Cardiac muscle cell (in vitro differentiated cells and primary cell): ENCODE measurements around the gene PRR36. TPM values are rescaled to one million over a fixed set of nuclear protein-coding genes. Genes with fewer than 3 reads are reported as not detected.
"Not testable (repeated sequence)": the region's sequence is repeated elsewhere in the genome, so short reads cannot be mapped to it uniquely, and the experiment has no call there.

ENCODE experiments used
- DNase-seq, 2 donors: peaks; one replicate each; pipeline versions ENCODE4 v3.0.0 to v3.0.0-alpha.2; 2010 to 2017; ENCODE audit warnings: low read depth in 1 of 2, low spot score in 1 of 2
- H3K27ac ChIP-seq: fragments of 200-600 bp; sonication (generic); 2 replicates; pipeline ENCODE4 v1.5.1; 2016
- H3K27me3 ChIP-seq: fragments of 200-600 bp; sonication (generic); 2 replicates; pipeline ENCODE4 v1.6.0; 2016; ENCODE audit warnings: control low read depth
- H3K36me3 ChIP-seq: fragments of 200-600 bp; sonication (generic); 2 replicates; pipeline ENCODE4 v1.5.1; 2016; ENCODE audit warnings: control low read depth
- H3K4me1 ChIP-seq: fragments of 200-600 bp; sonication (generic); 2 replicates; pipeline ENCODE4 v1.8.1; 2017; ENCODE audit warnings: low read depth, mild to moderate bottlenecking, mixed run types
- H3K4me3 ChIP-seq: fragments of 200-600 bp; sonication (generic); 2 replicates; pipeline ENCODE4 v1.5.1; 2016; ENCODE audit warnings: mild to moderate bottlenecking
- H3K9me3 ChIP-seq: fragments of 200-600 bp; sonication (generic); 2 replicates; pipeline ENCODE4 v1.5.1; 2017; ENCODE audit warnings: low read depth, mild to moderate bottlenecking, control low read depth
- polyA plus RNA-seq: library from polyadenylated mRNA; unstranded; fragments of >200 nt; fragmentation: Nextera tagmentation; extraction: Ambion mirVana; gene quantifications from 2 replicates; pipeline ENCODE4 v1.2.1, GENCODE V29; 2016
- total RNA-seq: library from RNA; depleted of rRNA; stranded (reverse); fragments of >200 nt; gene quantifications from 2 replicates; pipeline ENCODE4 v1.2.3, GENCODE V29; 2016
- TF ChIP-seq, protein P1 (sequence below): IDR thresholded peaks from 2 replicates; pipeline ENCODE4 v1.5.1; 2012; ENCODE audit warnings: low read depth, mild to moderate bottlenecking, low read length

Gene PRR36
- total and polyA plus RNA-seq, 2 experiments from 2014 or later = 6.1 to 6.2 TPM

DNA sequence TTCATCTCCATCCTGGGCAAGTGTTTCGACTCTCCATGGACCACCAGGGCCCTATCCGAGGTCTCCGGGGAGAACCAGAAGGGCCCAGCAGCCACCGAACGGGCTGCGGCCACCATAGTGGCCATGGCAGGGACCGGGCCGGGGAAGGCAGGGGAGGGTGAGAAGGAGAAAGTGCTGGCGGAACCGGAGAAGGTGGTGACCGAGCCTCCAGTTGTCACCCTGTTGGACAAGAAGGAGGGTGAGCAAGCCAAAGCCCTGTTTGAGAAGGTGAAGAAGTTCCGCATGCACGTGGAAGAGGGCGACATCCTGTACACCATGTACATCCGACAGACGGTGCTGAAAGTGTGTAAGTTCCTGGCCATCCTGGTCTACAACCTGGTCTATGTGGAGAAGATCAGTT lies 24.8 kb upstream of the PRR36 start:
- no peak overlapping the region for H3K27ac ChIP-seq
- TF ChIP-seq, protein P1, sequence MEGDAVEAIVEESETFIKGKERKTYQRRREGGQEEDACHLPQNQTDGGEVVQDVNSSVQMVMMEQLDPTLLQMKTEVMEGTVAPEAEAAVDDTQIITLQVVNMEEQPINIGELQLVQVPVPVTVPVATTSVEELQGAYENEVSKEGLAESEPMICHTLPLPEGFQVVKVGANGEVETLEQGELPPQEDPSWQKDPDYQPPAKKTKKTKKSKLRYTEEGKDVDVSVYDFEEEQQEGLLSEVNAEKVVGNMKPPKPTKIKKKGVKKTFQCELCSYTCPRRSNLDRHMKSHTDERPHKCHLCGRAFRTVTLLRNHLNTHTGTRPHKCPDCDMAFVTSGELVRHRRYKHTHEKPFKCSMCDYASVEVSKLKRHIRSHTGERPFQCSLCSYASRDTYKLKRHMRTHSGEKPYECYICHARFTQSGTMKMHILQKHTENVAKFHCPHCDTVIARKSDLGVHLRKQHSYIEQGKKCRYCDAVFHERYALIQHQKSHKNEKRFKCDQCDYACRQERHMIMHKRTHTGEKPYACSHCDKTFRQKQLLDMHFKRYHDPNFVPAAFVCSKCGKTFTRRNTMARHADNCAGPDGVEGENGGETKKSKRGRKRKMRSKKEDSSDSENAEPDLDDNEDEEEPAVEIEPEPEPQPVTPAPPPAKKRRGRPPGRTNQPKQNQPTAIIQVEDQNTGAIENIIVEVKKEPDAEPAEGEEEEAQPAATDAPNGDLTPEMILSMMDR = no peak
- no peak for DNase-seq
- no peaks in the 10 kb centered on the region for H3K9me3 ChIP-seq
- H3K27me3 ChIP-seq = no peaks in the 10 kb centered on the region
- H3K36me3 ChIP-seq = no peaks in the 10 kb centered on the region
- no peak overlapping the region for H3K4me3 ChIP-seq
- peaks cover 4% of the 10 kb centered on the region for H3K4me1 ChIP-seq

DNA sequence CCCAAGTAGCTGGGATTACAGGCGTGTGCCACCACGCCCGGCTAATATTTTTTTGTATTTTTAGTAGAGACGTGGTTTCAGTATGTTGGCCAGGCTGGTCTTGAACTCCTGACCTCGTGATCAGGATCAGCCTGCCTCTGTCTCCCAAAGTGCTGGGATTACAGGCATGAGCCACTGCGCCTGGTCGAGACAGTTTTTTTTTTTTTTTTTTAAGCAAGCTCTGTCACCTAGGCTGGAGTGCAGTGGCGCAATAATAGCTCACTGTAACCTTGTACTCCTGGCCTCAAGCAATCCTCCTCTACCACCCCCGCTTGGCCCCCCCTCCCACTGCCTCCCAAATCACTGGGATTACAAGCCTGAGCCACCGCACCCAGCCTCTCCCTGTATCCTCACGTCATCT lies 23.1 kb upstream of the PRR36 start:
- Histone ChIP-seq H3K9me3 (no peaks in the 10 kb centered on the region), H3K36me3 (no peaks in the 10 kb centered on the region), H3K27ac (no peak overlapping the region), H3K27me3 (no peaks in the 10 kb centered on the region), H3K4me1 (no peaks in the 10 kb centered on the region), H3K4me3 (no peak overlapping the region)
- TF ChIP-seq, protein P1 = no peak
- DNase-seq = no peak

DNA sequence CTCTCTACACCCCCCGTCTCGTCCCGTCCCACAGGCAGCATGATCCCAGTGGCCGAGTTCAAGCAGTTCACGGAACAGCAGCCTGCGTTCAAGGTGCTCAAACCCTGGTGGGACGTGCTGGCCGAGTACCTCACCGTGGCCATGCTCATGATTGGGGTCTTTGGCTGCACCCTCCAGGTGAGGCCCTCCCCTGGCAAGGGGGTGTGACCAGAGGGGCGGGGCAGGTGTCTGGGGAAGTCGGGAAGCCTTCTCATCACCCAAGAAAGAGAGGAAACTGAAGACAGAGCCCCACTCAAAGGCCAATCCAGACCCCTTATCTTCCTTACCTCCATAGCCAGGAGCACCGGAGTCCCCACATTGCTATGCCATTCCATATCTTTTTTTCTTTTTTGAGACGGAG lies 21.4 kb upstream of the PRR36 start:
- Histone ChIP-seq H3K9me3 (no peaks in the 10 kb centered on the region), H3K36me3 (no peaks in the 10 kb centered on the region), H3K27me3 (no peaks in the 10 kb centered on the region), H3K4me3 (no peak overlapping the region), H3K4me1 (no peaks in the 10 kb centered on the region), H3K27ac (no peak overlapping the region)
- no peak for DNase-seq
- TF ChIP-seq, protein P1 = no peak

DNA sequence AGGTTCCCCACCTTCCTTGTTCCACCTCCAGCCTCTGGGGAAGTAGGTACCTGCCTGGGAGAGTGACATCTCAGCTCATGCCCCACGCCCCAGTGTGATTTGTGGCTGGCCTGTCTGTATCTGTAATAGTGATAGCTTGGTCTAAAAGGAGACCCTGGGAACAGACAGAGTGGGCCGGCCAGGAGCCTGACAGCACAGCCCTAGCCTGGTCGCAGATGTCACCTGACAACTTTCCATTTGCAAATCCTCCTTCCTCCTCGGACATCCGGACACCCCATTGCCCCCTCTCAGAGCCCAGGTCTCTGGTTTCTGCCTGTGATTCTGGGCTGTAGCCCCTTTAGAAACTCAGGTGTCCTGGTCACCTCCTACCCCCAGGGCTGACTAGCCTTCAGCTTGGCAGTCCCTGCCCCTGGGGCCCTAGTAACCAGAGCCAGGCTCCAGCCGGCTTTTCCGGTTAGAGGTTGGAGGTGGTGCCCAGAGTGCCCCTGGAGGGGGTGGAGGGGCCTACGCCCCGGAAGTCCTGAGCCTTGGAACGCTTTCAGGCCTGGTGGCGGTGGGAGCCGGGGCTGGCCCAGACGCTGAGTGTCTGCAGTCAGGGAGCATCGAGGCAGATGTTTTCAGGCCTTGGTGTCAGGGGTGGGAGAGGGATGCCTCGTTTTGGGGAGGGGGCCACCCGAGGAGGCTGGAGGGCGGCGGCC lies 20.6 kb upstream of the PRR36 start:
- DNase-seq = no peak
- Histone ChIP-seq H3K4me1 (no peaks in the 10 kb centered on the region), H3K27me3 (no peaks in the 10 kb centered on the region)

DNA sequence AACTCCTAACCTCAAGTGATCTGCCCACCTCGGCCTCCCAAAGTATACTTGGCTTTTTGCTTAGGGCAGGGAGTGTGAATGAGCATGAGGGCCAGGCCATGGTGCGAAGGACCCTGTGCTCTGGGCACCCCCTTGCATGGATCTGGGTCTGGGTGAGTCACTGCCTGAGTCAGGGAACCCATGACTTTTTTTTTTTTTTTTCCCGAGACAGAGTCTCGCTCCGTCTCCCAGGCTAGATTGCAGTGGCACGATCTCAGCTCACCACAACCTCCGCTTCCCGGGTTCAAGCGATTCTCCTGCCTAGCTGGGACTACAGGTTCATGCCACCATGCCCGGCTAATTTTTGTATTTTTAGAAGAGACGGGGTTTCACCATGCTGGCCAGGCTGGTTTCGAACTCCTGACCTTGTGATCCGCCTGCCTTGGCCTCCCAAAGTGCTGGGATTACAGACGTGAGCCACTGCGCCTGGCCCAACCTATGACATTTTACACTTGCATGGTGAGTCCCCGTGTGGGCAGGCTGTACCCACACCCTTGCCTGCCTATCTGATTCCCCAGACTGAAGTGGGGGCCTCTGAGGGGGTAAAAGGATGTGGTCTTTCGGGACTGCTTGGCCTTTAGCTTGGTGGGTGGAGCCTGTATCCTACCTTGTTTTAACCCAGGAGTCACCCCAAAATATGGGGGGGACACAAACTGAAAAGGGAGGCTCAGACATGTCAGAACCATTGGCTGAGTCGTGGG lies 19.3 kb upstream of the PRR36 start:
- not testable (repeated sequence) for H3K9me3 ChIP-seq, H3K4me1 ChIP-seq, H3K36me3 ChIP-seq, DNase-seq, H3K4me3 ChIP-seq, H3K27me3 ChIP-seq, H3K27ac ChIP-seq

More for the DNA sequence above, 20.6 kb upstream of the PRR36 start:
- H3K27ac ChIP-seq = peak overlapping the region; percentile 12
- TF ChIP-seq, protein P1 = no peak
- no peaks in the 10 kb centered on the region for H3K36me3 ChIP-seq
- no peaks in the 10 kb centered on the region for H3K9me3 ChIP-seq
- no peak overlapping the region for H3K4me3 ChIP-seq

DNA sequence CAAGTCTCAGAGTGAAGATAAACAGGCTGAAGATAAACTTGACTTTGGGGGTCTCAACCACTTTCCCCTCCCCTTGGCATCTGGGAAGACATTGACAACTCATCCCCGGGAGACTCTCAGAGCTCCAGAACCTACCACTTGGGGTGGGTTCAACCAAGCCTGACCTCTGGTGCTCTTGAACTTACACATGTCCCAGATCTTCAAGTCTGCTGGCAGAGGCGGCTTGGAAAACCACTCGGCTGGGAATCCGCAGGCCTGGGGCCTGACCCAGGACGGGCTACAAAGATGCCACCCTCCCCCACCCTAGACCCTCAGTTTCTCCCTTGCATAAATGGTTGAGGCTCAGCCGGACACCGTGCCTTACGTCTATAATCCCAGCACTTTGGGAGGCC lies 14.6 kb upstream of the PRR36 start:
- Histone ChIP-seq H3K4me3 (peak overlapping the region; percentile 26), H3K27me3 (peaks cover 8% of the 10 kb centered on the region)
- TF ChIP-seq, protein P1 = no peak

More for the DNA sequence above, 14.6 kb upstream of the PRR36 start:
- no peak overlapping the region for H3K27ac ChIP-seq
- no peaks in the 10 kb centered on the region for H3K4me1 ChIP-seq
- no peaks in the 10 kb centered on the region for H3K36me3 ChIP-seq
- DNase-seq = no peak
- H3K9me3 ChIP-seq = no peaks in the 10 kb centered on the region
